GM21423 (cell line): ENCODE measurements around the gene ZSWIM7.

Source experiments
- ATAC-seq: cut with Tn5 transposase; IDR thresholded peaks from one replicate; pipeline ENCODE4 v1.9.1; 2021; ENCODE audit warnings: mild to moderate bottlenecking, moderate library complexity; ENCODE audit not compliant: unreplicated experiment

Gene ZSWIM7, protein sequence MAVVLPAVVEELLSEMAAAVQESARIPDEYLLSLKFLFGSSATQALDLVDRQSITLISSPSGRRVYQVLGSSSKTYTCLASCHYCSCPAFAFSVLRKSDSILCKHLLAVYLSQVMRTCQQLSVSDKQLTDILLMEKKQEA

DNA sequence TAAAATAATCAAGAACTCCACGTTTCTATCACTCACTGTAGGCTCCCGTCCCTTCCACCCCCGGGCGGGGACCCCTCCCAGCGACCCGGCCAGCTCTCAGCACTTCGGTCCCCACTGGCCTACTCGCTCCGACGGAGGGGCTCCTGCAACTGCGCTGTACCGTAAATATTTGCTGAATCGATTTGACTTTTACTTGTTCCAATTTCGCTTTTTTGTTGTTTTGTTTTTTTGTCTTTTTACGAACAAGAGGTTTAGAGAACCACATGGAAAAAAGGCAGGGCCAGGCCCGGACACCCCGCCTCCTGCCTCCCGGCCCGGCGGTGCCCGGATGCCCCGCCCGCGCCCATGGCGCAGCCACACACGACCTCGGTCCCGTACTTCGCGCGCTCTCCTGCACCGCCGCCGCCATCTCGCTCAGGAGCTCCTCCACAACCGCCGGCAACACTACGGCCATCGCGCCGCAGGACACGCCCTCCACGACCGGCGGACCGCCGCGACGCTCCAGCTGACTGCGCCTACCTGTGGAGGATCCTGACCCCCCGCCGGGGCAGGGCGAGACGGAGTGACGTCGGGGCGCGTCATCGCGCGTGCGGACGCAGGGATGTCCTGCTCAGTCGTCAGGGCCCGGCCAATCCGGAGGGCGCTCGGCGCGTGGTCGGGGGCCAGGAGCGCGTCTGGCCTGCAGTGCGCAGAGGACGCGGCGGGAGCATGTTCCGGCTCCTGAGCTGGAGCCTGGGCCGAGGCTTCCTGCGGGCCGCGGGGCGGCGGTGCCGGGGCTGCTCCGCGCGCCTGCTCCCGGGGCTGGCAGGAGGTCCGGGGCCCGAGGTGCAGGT lies at the start of gene ZSWIM7, which contains the start of gene TTC19:
ZSWIM7 (minus strand) TSS at position 564 of the 833 bp plus-strand sequence; CDS start at position 454, 110 bp downstream.
TTC19 (plus strand) TSS at position 684 of the 833 bp plus-strand sequence; CDS start at position 709, 25 bp downstream.
- ATAC-seq: peak; percentile 94

DNA sequence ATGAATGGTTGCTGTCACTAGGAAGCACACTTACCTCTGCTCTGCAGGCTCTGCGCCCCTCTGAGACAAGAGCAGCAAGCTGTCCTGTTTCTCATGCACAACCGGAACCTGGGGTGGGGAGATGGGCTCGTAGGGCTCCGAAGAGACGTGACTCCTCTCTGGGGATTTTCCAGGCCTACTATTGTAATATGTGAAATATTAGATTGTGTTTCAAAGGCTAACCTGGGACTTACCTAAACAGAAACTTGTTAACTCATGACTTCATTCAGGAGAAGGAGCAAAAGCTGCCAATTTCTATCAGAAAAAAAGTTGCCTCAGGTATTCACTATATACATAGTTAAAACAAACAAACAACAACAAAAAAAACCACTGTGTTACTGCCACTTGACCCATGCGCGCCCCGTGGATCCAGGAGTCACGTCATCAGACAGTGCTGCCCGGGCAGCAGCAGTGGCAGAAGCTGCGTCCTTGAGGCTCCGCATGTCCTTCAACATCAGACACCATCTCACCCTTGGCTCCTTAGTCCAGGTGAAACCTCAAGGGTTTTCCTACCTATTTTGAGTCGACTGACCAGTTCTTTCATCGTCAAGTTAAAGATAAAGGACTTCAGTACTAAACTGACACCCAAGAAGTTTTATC lies 49.4 kb upstream of the ZSWIM7 start:
- ATAC-seq: no peak

DNA sequence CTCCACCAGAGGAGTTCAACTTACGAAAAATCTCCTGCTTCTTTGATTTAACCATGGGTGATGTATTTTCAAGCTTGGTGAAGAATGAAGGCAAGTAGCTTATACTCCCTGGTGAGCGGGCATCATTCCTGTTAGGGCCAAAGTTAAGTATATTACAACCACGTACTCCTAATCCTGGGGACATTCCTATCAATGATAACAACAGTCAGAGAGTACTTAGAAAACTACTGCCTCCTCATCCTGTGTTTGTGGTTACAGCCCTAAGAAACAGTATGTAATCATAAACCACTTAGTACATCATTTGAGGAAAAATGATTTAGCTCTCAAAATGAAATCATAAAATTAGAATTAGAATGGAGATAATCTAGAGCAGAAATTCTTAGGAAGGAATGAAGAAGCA lies 47.5 kb upstream of the ZSWIM7 start:
- ATAC-seq: no peak

DNA sequence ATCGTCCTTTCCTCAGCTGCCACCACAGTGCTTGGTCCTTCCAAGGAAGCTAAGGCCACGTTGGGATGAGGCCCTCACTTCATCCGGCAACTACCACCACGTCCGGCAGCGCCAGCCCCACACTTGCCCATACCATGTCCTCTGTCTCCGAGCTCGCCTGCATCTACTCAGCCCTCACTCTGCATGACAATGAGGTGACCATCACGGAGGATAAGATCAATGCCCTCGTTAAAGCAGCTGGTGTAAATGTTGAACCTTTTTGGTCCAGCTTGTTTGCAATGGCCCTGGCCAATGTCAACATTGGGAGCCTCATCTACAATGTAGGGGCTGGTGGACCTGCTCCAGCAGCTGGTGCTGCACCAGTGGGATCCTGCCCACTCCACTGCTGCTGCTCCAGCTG lies 45.0 kb upstream of the ZSWIM7 start:
- ATAC-seq: no peak

DNA sequence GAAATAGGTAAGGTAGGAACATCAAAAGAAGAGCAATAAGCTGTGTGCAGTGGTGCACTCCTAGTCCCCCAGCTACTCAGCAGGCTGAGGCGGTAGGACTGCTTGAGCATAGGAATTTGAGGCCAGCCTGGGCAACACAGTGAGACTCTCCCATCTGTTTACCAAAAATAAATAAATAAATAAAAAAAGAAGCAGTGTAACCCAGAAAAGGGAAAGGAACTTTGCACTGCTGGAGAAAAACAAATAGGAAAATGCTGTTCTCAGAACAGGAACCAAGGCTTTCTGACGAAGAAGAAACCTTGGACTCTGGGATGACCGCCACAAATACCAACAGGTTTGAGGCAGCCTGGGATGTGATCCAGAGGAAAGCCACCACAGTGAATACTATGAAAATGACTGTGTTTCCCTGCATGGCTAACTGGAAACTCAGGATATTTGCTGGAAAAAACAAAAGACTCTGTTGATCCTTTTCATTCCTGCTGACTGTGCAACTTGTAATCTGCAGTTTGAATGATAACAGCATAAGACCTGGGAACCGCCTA lies 41.3 kb upstream of the ZSWIM7 start:
- ATAC-seq: no peak

DNA sequence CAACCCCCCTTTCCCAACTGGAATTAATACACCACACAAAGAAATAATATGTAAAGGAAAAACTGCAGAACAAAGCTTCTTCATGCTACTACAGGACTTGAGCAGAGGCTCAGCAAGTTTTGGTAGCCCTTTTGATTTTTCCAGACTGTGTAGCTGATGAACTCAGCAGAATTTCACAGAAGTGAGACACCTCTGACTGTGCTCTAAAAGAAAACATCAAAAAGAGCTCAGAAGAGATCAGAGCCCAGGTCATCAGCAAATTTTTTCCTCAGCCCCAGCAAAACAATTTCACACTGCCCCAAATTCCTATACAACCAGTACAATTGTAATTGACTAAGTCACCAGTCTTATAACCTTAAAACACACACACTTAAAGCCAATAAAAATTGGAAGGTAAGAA lies 38.1 kb upstream of the ZSWIM7 start:
- ATAC-seq: no peak

DNA sequence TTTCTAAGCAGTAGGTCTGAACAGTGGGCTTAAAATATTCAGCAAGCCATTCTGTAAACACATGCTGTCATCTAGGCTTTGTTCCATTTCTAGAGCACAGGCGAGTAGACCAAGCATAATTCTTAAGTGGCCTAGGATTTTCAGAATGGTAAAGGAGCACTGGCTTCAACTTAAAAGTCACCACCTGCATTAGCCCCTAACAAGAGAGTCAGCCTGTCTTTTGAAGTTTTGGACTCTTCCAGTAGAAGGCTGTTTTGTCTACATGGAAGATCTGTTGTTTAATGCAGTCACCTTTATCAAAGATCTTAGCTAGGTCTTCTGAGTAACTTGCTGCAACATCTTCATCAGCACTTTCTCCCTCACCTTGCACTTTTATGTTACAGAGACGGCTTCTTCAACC lies 36.8 kb upstream of the ZSWIM7 start:
- ATAC-seq: no peak

DNA sequence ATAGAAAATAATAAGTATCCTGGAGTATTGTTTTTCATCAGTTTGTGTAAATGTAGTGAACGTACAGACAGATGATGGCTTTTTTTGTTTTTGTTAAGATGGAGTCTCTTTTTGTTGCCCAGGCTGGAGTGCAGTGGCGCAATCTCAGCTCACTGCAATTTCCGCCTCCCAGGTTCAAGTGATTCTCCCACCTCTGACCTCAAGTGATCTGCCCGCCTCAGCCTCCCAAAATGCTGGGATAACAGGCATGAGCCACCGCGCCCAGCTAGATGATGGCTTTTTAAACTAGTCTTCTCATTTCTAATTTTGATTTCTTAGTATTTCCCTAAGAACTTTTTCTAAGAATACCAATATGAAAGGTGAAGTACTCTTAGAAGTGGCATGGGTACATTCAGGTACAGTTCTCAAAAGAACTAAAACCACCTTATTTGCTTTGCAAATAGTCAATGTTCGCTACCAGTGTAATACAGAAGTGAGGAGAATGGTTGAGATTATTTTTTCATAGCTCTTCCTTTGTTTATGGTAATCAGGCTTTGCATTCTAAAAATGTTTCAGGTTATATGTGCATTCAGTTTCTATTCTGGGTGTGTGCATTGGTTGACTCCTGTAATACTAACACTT lies 34.3 kb upstream of the ZSWIM7 start:
- ATAC-seq: no peak

DNA sequence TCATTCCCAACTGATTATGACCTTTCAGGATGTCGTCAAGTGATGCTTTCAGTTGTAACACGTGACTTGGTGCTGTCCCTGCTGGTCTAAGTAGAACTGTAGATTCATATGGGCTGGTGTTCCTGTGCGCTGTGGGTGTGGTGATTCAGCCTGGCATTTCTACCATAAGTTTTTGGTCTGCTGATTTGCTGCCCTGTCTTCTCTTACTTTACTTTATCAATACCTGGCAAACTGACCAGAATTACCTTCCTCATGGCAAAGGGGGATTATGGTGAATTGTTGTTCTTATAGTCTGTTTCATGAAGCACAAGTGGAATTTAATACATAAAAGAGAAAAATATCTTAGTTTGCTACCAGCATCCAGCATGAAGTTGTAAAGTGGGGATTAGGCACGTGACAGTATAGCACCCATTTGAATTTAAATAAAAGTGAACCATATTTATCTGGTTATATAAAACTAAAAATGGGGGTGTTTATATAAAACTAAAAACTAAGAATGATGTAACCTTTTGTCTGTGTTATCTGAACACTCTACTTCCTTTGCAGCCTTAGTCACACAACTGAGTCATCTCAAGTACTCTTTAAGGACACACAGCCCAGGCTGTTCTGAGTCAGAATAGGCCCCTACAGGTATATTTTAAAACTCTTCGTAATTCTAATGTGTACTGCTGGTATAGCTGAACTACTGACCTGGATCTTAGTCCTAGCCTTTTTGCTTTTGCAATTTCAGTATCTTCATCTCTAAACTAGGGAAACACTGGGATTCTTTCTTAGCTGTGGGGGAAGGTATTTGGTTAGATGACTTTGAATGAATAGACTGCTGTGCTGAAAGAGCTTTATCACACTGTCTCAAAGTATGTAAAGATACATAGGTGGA lies 28.4 kb upstream of the ZSWIM7 start:
- ATAC-seq: peak; percentile 75

DNA sequence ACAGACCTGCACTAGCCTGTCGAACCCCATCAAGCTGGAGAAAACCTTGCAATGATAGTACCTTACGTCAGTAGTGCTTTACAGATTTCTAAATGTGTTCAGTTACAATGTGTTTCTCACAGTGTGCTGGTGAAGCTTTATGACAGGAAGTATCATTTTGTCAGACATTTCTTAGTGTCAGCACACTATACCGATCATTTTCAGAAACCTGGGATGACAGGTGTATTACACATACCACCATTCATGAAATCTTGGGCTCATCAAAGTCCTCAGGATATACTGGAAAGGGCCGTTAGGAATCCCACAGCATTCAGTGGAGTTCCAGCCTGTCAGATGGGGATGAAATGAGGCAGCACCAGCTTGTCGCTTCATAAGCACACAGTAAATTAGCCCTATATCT lies 27.4 kb upstream of the ZSWIM7 start:
- no peak for ATAC-seq

DNA sequence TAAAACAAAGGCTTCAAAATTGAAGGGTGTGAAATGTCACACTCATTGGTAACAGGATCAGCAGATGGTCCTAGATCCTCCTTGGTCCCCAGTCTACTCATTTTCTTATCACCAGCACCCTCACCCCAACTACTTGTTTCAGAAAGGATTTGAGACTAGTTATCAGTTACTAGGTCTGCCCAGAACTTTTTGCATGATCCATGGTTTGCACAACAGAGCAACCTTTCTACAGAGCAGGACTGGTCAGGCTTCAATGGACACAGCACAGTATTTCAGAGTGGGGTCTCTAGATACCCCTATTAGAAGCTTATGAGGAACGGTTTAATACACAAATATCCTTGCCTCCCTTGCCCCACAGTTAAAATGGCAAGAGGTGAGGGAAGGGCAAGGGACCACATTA lies 25.7 kb upstream of the ZSWIM7 start:
- no peak for ATAC-seq

DNA sequence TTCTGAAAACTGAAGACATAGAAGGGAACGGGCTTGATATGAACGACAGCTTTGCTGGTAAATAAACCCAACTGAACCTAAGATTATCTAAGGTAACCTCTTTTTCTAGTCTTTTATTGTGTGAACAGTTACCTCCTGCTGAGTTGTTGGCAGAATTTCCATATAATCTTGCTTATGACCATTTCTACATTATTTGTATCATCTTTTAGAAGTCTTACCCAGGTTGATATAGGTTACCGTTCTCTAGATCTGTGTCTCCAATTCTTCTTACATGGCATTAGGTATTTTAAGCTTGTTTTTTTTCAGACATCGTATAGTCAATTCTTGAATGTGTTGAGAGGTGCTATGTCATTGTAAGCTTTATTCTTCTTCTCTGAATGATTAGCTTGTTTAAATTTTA lies 24.4 kb upstream of the ZSWIM7 start:
- ATAC-seq: no peak

DNA sequence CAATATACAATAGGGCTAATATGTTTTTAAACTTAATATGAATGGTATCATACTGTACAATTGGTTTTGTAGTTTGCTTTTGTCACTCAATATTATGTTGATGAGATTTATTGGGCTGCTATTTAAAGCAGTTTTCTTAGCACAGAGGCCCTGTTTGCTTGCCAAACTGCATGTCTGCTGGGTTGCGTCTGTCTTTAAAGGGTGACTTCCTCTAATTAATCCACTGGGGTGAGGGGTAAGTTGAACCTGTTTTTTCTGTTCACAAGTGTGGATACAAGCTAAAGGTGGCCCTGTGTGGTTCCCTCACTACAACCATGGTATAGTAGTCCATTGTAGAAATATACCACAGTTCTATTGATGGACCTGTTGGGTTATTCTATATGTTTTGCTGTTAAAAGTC lies 19.8 kb upstream of the ZSWIM7 start:
- no peak for ATAC-seq

DNA sequence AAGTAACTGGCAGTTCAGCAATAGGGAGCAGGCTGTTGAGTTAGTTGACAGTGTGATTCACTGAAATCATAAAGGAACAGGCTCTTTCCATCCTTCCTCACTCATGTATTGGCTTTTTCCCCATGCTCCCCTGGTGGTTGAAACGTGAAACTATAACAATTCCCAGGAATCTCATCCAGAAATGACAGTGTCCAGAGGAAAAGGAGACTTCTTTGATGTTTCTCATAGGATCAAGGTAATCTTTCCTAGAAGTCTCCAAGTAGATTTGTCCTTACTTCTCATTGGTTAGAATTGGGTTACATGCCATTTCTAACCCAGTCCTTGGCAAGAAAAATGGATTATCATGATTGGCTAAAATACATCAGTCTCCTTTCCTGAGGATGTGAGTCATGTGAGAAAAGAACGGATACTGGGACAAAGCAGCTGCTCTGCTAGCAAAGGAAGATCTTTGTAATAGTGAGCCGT lies 14.5 kb upstream of the ZSWIM7 start:
- ATAC-seq: no peak

DNA sequence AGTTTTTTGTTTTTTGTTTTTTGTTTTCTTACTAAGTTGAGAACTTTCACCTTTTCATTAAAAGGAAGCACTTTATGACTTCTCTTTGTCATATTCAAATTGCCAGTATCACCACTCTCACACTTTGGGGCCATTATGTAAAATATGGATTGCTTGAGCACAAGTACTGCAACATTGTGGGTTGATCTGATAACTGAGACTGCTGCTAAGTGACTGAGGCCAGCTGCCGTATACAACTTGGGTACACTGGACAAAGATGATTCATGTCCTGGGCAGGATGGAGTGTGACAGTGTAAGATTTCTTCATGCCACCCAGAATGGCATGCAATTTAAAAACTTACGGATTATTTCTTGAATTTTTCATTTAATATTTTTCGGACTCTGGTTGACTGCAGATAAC lies 7.9 kb upstream of the ZSWIM7 start:
- ATAC-seq: no peak

DNA sequence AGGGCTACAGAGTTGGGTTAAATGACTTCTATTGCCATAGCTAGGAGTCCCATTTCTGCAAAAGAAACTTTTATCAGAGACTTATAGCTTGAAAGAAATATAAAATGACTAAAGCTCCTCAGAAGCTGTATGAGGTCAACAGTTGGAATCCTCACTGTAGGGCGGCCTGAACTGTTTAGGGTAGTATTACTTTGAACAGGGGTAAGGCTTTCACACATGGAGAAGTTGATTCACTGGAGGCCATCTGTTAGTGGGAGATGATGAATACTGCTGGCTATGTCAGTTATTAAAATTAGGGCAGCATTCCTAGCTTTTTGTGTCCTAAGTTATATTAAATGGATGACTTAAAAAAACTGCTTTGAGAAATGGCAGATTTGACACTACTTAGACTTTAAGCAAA lies 6.1 kb upstream of the ZSWIM7 start:
- no peak for ATAC-seq

DNA sequence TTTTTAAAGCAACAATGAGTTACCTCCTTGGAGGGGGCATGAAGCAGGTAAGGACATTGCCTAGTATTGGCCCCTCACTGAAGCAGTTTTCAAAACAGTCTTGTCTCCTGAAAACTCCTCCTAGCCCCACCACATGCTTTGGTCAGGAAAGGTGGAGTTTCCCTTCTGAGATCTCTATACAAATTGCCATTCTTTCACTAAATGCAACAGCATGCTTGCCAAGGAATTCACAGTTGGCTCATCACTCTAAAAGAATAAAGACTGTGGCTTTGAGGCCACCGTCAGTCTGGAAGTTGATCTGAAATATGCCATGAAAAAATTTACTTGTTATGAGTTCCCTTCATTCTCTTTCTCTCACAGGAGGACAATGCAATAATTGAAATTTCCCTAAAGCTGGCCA lies 4.3 kb upstream of the ZSWIM7 start:
- ATAC-seq: no peak

DNA sequence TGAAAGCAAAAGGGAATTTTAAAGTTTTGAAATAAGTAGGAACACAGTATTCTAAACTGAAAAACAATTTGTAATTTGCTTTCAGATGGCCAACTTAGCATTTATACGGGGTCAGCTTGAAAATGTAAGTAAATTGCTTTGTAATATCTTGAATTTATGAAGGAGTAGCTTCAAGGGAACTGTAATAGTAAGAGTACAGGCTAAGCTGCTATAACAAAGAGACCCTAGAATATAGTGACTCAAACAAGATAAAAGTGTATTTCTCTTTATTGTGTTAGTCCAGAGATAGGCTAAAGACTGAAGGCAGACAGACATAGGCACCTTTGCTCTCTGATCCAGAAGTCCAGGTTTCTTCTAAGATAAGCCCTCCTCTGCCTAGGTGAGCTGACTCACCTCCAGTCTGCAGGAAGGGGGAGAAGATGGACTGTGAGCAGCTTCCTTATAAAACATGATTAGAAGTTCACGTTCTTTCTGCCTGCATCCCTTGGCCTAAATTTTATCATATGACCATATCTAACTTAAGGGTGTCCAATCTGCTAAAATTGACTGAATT lies 3.3 kb upstream of the ZSWIM7 start:
- ATAC-seq: no peak

DNA sequence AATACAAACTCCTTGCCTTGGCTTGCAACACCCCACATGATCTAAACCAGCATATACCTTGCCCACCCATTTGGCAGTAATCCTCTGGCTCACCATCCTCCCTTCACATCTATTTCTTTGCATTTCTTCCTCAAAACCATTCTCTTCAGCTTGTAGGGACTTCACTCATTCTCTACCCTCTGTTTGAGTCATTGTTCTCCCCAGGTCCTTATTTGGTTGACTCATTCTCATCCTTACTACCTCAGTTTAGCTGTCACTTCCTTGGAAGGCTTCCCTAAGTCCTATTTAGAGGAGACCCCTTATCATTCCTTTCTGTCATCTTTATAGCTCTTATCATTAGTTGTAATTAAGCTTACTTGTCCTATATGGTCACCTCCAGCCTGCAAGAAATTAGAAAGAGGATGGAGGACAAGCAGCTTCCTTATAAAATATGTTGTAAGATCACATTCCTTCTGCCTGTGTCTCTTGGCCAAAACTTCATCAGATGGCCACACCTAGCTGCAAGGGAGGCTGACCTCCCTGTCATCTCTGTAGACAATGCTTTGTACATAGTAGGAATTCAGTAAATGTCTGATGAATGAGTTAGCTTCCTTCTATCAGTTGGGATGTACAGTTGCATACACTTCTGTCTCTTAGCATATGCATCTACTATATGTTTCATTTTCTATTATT lies 1.9 kb upstream of the ZSWIM7 start:
- ATAC-seq: no peak
